GM18873 (cell line): ENCODE measurements around the gene PRXL2B.
"Not testable (repeated sequence)": the region's sequence is repeated elsewhere in the genome, so short reads cannot be mapped to it uniquely, and the experiment has no call there.

ENCODE experiments used
- ATAC-seq: cut with Tn5 transposase; IDR thresholded peaks from one replicate; pipeline ENCODE4 v1.9.1; 2021; ENCODE audit warnings: mild to moderate bottlenecking, moderate library complexity, moderate number of reproducible peaks; ENCODE audit not compliant: unreplicated experiment, low FRiP score

Gene PRXL2B

DNA sequence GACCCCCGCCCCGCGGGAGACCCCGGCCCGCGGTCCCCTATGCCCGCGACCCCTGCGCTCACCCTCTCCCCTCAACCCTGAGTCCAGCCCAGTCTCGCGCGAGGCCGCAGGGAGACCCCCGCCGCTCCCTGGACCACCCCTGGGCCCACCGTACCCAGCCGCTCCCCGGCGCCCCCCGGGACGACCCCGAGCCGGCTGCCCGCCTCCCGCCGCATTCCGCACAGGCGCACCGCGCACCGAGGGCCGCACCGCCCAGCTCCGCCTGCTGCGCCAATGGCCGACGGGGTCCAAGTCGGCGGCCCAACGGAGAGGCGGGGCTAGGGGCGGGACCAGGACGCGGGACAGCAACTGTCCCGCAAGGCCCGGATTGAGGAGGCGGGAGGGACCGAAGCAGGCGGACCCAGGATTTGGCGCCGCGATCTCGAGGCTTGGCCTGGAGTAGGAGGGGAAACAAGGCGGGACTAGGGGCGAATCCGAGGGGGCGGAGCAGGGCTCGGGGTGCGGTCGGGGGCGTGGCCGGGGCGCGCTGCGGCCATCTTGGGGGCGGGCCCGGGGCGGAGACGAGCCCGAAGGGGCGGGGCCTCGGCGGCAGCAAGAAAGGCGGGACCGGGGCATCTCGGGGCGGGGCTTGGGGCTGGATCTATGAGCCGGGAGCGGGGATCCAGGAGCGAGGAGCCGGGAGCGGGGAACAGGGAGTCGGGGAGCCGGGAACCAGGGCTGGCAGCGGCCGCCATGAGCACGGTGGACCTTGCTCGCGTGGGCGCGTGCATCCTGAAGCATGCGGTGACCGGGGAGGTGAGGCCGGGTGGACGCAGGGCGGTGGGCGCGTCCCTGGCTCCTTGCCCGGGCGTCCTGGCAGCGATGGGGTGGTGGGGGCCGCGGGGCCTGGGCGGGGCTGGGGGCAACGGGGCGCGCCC, at the start of gene PRXL2B:
PRXL2B (plus strand) TSS at position 624 of the 917 bp plus-strand sequence; CDS start at position 733, 109 bp downstream.
- peak; percentile 45 for ATAC-seq

GRCh38 chr1:2537784-2538115, 48.8 kb upstream of the PRXL2B start:
- ATAC-seq: no peak

- ATAC-seq: no peak
Measured at GRCh38 chr1:2538376-2538775, 48.2 kb upstream of the PRXL2B start.

DNA sequence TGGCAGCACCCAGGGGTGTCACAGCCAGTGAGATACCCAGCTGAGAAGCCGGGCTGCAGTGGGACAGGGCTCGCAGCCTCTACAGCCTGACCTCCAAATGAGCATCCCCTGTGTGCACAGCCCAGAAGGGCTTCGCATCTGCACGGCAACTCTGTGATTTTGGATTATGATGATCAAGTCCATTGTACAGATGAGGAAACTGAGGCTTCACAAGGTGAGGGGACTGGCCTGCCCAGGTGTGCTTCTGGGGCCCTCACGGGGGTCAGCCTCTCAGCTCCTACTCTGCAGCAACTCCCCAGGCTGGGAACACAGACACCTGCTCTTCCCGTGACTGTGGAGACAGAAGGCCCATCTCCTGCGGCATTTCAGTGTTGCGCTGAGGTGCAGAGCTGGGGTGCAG, 47.7 kb upstream of the PRXL2B start:
- ATAC-seq: no peak

DNA sequence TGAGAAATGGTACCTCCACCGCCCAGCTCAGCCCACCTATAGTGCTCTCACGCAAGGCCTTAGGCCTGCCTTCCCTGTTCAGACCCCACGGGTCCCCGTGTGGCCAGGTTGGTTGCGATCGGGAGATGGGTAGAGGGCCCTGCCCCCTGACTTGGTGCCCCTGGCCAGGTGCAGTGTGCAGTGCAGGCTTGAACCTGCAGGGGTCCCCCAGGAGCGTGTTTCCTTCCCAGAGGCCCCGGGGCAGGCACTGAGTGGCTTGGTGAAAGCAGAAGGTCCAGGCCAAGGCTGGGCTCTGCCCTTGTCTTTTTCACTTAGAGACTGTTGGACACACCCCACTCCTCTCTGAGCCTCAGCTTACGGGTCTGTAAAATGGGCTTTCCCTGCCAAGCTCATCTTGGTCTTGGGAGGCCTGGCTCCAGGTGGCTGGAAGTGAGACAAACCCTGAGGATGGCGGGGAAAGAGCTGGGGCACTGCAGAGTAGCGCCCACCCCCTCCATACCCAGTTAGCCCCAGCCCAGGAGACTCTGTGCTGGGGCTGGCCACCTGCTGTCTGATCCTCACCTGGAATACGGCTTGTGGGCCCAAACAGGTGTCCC, 47.2 kb upstream of the PRXL2B start:
- no peak for ATAC-seq

GRCh38 chr1:2540816-2541492, 45.6 kb upstream of the PRXL2B start:
- ATAC-seq: no peak

- ATAC-seq: no peak
Measured at GRCh38 chr1:2541619-2542245, 44.8 kb upstream of the PRXL2B start.

- no peak for ATAC-seq
Measured at GRCh38 chr1:2542246-2542915, 44.2 kb upstream of the PRXL2B start.

DNA sequence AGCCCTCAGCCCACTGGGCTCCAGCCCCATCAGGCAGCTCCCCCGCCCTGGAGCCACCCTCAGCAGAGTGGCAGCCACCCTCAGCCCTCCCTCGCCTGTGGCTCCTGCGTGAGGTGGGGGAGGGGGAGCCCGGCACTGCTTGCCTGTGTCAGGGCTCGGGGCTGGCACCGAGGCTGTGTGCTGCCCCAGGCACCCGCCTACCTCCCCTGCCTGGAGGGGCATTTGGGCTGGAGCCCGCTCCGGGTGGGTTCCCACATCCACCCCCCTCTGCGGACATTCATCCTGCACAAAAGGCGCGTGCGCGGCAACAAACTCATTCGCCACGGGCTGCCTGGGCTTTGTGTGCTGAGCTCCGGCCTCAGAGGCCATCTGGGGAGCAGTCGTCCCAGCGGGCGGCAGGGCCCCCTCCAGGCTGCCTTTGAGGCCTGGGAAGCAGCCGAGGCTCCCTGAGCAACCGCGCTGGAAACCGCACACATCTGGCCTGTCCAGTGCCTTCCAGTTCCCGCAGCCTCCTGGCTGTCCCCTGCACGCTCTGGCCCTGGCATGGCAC, 43.0 kb upstream of the PRXL2B start:
- ATAC-seq: no peak

DNA sequence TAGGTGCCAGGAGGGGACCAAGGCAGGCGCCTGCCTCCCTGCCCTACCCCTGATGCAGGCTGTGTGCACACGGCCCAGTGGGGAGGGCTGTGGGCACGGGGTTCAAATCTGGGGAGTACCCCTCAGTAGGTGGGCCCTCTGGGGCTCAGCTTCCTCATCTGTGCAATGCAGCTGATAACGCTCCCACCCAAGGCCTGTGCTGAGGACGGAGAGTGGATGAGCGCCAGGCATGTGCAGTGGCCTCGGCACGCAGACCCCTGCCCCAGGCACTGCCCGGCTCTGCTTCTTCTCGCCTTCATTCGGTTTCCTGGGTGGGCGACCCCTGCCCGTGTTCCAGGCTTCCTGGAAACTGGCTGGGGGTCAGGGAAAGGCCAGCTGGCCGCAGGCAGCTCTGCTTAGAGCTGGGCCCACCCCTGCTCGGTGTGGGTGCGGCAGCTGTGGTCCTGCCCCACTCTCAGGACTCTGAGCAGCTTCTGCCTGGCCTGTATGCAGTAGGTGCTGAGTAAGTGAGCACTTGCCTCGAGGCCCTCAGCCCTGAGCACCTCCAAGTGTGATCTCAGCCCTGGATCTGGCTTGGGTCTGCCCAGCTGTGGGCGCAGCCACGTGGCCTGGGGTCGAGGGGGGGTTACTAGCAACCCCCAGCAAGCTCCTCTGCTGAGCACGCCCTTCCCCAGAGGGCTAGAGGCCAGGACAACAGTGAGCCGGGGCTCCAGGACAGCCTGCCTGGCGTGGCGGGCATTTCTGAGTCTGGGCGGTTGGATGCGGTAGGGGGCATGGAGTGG, 42.3 kb upstream of the PRXL2B start:
- ATAC-seq: no peak

GRCh38 chr1:2544875-2545640, 41.5 kb upstream of the PRXL2B start:
- ATAC-seq: no peak

DNA sequence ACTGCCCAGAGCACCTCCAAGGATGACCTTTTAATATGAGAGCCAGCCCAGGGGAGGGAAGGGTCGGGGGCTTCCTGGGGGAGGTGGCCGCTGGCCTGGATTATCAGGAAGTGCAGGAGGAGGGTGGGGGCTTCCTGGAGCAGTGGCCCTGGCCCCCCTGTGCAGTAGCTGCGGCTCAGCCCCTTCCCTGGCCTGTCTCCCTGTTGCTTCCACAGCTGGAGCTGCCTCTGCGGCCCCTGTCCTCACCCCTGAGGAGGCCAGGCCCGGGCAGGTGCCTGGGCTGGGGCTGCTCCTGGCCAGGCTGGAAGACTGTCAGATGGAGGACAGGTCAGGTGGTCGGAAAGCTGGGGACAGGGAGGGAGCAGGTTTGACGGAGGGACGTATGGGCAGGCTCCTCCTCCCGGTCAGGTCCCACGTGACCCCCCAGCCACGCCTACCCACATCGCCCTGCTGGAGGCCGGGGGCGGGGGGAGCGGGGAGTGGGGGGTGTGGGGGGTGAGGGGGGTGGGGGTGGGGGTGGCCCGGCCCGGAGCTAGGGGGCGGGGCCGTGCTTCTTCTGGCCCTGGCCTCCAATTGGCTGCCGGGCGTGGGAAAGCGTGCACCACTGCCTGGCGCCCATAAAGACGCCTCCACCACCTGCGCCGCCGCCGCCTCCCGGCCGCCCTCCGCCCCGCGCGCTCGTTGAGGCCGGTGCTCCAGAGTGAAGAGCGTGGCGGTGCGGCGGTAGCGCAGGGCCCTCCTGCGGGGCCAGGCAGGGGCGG, 40.6 kb upstream of the PRXL2B start:
- no peak for ATAC-seq

DNA sequence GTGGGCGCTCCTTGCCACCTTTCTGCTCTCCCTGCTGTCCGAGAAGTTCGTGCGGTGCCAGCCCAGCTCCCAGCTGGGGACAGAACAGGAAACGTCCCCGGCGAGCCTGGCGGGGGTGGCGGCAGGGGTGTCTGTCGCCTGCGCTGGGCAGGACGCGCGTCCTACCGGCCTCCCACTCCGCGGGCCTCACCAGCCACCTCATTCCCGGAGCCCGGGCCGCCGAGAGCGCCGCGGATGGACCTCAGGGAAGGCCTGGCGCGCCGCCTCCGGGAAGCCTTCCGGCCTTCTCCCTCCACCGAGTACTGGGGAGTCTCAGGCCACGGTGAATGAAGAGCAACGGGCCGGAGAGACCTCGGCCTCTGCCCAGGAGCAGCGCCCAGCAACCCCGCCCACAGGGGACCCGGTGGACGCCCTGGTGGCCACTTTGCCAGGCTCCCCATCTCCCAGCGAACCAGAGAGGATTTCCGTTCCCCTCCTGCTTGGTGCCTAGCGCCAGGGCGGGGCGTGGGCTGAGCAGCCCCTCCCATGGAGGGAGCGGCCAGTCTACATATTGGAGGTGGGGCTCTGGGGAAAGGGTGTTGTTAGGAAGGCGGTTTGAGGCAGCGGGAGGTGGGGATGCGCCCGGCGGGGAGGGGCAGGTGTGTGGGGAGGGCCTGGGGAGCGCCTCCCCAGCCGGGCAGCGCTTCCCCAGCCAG, 39.9 kb upstream of the PRXL2B start:
- no peak for ATAC-seq

DNA sequence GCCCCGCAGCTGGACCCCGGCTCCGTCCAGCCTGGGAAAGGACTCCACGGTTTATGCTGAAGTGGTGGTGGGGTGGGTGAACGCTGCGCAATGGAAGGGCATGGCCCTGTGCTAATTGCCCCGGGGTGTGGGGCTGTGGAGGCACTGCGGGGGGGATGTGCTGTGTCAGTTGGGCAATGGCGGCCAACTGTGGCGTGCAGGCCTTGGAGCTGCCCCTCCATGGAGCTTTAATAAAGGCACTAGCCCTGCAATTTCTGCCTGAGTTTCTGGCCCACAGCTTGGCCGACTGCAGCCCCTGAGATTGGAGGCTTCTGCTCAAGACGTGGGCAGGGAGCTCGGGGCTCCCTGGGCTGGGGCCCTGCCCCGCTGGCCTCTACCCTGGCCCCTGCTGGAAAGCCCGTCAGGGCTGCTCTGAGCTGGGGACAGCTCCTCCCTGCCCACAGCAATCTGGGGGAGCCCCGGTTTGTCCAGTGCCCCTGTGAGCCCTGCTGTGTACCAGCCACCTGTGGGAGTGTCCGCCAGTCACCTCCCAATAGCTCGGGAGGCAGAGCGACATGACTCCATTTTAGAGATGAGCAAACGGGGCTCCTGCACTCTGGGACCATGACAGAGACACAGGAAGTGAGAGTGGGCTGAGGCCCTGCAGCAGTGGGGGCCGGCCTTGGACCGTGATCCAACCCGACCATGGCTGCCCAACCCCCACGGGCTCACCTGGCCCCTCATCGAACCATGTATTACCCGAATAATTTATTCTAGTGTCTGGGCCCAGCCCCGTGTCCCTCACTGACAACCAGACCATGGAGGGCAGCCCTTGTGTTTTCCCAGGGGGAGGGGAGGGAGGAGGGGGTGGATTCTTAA, 39.1 kb upstream of the PRXL2B start:
- ATAC-seq: no peak

- no peak for ATAC-seq
Measured at GRCh38 chr1:2548068-2548589, 38.4 kb upstream of the PRXL2B start.

DNA sequence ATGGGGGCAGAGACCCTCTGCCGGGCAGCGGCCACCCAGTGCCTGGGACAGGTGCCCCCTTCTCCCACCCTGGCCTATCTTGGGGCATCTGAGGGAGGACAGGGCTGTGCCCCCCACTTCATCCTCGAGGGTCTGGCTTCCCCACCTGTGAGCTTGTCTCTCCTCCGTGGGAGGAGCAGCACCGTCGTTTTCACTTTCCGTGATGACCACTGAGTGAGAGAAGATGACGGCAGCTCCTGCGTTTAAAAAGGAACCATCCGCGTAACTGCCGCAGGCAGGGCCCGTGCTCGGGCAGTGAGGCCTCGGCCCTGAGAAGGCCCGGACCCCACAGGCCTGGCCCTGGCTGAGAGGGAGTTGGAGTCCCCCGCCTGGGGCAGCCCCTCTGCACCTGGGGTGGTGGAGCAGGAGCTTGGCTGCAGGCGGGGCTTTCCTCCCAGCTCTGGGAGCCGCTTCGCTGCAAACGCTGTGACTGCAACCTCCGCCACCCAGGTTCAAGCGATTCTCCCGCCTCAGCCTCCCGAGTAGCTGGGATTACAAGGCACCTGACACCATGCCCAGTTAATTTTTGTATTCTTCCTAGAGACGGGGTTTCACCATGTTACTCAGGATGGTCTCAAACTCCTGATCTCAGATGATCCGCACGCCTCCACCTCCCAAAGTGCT, 37.1 kb upstream of the PRXL2B start:
- not testable (repeated sequence) for ATAC-seq
